GM12878 (cell line): Measurements from ENCODE around the gene TLCD3B.

ENCODE experiments used
- BCL11A ChIP-seq: IDR thresholded peaks from 2 replicates; pipeline ENCODE4 v1.6.1; 2011; ENCODE audit warnings: low read depth, low read length
- CTCF ChIP-seq, 3 experiments: IDR thresholded peaks in 2 of 3; conservative IDR thresholded peaks in 1 of 3; 2 replicates each; pipeline ENCODE4 v1.5.1; 2011; ENCODE audit warnings: low read depth in 3 of 3, low read length in 3 of 3, mild to moderate bottlenecking in 3 of 3, control low read depth in 2 of 3, moderate library complexity in 2 of 3, inconsistent platforms in 1 of 3, mixed read lengths in 1 of 3; ENCODE audit not compliant: control insufficient read depth in 2 of 3, insufficient read depth in 1 of 3; ENCODE audit errors: extremely low read depth in 1 of 3
- EP300 ChIP-seq, 2 experiments: fragments of 150-350 bp in 1 of 2; IDR thresholded peaks; 2 replicates each; pipeline ENCODE4 v1.6.1; 2011 to 2012; ENCODE audit warnings: low read depth in 2 of 2, low read length in 2 of 2, borderline replicate concordance in 1 of 2, improper control_type of control experiment in 1 of 2, inconsistent platforms in 1 of 2; ENCODE audit not compliant: control insufficient read depth in 1 of 2
- FOS ChIP-seq: IDR thresholded peaks from 3 replicates; pipeline ENCODE4 v1.6.1; 2011; ENCODE audit warnings: borderline replicate concordance; ENCODE audit not compliant: insufficient read length; ENCODE audit errors: extremely low read depth
- IRF5 ChIP-seq: fragments of 450-650 bp; IDR thresholded peaks from 2 replicates; pipeline ENCODE4 v1.6.1; 2017; ENCODE audit warnings: borderline replicate concordance

- TF ChIP-seq BCL11A (no peak), EP300 (IDR thresholded peaks at IDR 0.05; ENCODE audit: borderline replicate concordance in 1 of 2, control insufficient read depth in 1 of 2, low read depth in 2 of 2, low read length in 2 of 2) (no peak), IRF5 (no peak), CTCF (IDR thresholded peaks at IDR 0.05 in 2 of 3, conservative IDR thresholded peaks at IDR 0.05 in 1 of 3; ENCODE audit: control insufficient read depth in 2 of 3, extremely low read depth in 1 of 3, insufficient read depth in 1 of 3, low read depth in 3 of 3, low read length in 3 of 3) (no peak), FOS (no peak)
These were observed 29.3 kb upstream of the TLCD3B start for GRCh38 chr16:30060346-30060745.
